ENCODE measurements around the gene CYLD.

CYLD gene

DNA sequence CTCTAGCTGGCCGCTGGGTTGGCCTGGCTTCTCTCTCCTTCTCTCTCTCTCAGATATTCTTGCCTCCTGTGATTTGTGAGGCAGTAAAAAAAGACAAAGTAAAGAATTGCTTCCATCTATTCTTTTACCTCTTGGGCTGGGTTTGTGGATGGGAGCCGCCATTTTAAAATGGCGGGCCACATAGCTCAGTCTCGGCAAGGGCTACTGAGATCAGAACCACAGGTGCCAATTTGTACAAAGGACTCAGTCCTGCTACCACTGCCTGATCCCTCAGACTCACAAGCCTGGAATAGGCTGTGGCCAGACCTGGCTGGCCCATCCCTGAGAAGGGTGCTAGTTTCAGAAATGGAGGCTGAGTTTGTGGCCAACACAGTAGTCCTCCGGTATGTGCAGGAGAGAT, 24.4 kb upstream of the CYLD start:
- TF ChIP-seq ZNF514 (tag by site-specific recombination; IDR thresholded peaks at IDR 0.05) (no peak), ZBTB44 (tag by site-specific recombination; IDR thresholded peaks at IDR 0.05) (no peak), INSM2 (tag by site-specific recombination; IDR thresholded peaks at IDR 0.05) (no peak), ZNF23 (tag by site-specific recombination; IDR thresholded peaks at IDR 0.05; ENCODE audit: borderline replicate concordance) (no peak), ZNF843 (tag by site-specific recombination; IDR thresholded peaks at IDR 0.05) (no peak), ZNF639 (tag by site-specific recombination; IDR thresholded peaks at IDR 0.05) (no peak), FEZF1 (tag by site-specific recombination; IDR thresholded peaks at IDR 0.05) (no peak), ZNF830 (tag by site-specific recombination; IDR thresholded peaks at IDR 0.05; ENCODE audit: low read depth) (no peak), KLF8 (tag by site-specific recombination; IDR thresholded peaks at IDR 0.05) (no peak), ZNF169 (tag by site-specific recombination; IDR thresholded peaks at IDR 0.05) (no peak), ZNF292 (tag by site-specific recombination; IDR thresholded peaks at IDR 0.05; ENCODE audit: borderline replicate concordance, low read depth) (no peak), IKZF3 (tag by site-specific recombination; IDR thresholded peaks at IDR 0.05) (no peak), ZNF155 (tag by site-specific recombination; IDR thresholded peaks at IDR 0.05) (no peak), KLF9 (tag by site-specific recombination; IDR thresholded peaks at IDR 0.05; ENCODE audit: low read depth) (no peak)
- TF ChIP-seq, protein P1, sequence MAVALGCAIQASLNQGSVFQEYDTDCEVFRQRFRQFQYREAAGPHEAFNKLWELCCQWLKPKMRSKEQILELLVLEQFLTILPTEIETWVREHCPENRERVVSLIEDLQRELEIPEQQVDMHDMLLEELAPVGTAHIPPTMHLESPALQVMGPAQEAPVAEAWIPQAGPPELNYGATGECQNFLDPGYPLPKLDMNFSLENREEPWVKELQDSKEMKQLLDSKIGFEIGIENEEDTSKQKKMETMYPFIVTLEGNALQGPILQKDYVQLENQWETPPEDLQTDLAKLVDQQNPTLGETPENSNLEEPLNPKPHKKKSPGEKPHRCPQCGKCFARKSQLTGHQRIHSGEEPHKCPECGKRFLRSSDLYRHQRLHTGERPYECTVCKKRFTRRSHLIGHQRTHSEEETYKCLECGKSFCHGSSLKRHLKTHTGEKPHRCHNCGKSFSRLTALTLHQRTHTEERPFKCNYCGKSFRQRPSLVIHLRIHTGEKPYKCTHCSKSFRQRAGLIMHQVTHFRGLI (tag by site-specific recombination; IDR thresholded peaks at IDR 0.05) = no peak
- Histone ChIP-seq H3K9me3 (ENCODE audit: control insufficient read depth, insufficient read depth, low read depth, low read length) (no peaks in the 10 kb centered on the region), H3K36me3 (ENCODE audit: control insufficient read depth in 2 of 2, insufficient read depth in 1 of 2, low read length in 2 of 2) (no peaks in the 10 kb centered on the region), H3K27ac (ENCODE audit: extremely low read depth, low read depth, low read length) (no peak overlapping the region), H3K4me1 (ENCODE audit: control insufficient read depth, insufficient read depth, low read length) (no peaks in the 10 kb centered on the region), H3K4me3 (ENCODE audit: low read depth, low read length) (no peak overlapping the region)
- CTCF ChIA-PET = no interaction called here
- POLR2A ChIA-PET = no interaction called here

- ChIA-PET CTCF (no interaction called here), POLR2A (no interaction called here)
- H3K4me3 ChIP-seq (ENCODE audit: low read depth, low read length) = no peak overlapping the region
- no peaks in the 10 kb centered on the region for H3K36me3 ChIP-seq (ENCODE audit: control insufficient read depth in 2 of 2, insufficient read depth in 1 of 2, low read length in 2 of 2)
- H3K4me1 ChIP-seq (ENCODE audit: control insufficient read depth, insufficient read depth, low read length) = no peaks in the 10 kb centered on the region
- no peaks in the 10 kb centered on the region for H3K9me3 ChIP-seq (ENCODE audit: control insufficient read depth, insufficient read depth, low read depth, low read length)
- no peak overlapping the region for H3K27ac ChIP-seq (ENCODE audit: extremely low read depth, low read depth, low read length)
- no peak for TF ChIP-seq ZNF184 (tag by site-specific recombination; IDR thresholded peaks at IDR 0.05)
- TF ChIP-seq ZBTB44 (tag by site-specific recombination; IDR thresholded peaks at IDR 0.05) = no peak
- no peak for TF ChIP-seq ZNF366 (tag by site-specific recombination; conservative IDR thresholded peaks at IDR 0.05)
- no peak for TF ChIP-seq GFI1B (tag by site-specific recombination; IDR thresholded peaks at IDR 0.05)
- TF ChIP-seq, protein P2, sequence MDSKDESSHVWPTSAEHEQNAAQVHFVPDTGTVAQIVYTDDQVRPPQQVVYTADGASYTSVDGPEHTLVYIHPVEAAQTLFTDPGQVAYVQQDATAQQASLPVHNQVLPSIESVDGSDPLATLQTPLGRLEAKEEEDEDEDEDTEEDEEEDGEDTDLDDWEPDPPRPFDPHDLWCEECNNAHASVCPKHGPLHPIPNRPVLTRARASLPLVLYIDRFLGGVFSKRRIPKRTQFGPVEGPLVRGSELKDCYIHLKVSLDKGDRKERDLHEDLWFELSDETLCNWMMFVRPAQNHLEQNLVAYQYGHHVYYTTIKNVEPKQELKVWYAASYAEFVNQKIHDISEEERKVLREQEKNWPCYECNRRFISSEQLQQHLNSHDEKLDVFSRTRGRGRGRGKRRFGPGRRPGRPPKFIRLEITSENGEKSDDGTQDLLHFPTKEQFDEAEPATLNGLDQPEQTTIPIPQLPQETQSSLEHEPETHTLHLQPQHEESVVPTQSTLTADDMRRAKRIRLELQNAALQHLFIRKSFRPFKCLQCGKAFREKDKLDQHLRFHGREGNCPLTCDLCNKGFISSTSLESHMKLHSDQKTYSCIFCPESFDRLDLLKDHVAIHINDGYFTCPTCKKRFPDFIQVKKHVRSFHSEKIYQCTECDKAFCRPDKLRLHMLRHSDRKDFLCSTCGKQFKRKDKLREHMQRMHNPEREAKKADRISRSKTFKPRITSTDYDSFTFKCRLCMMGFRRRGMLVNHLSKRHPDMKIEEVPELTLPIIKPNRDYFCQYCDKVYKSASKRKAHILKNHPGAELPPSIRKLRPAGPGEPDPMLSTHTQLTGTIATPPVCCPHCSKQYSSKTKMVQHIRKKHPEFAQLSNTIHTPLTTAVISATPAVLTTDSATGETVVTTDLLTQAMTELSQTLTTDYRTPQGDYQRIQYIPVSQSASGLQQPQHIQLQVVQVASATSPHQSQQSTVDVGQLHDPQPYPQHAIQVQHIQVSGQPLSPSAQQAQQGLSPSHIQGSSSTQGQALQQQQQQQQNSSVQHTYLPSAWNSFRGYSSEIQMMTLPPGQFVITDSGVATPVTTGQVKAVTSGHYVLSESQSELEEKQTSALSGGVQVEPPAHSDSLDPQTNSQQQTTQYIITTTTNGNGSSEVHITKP (tag by site-specific recombination; IDR thresholded peaks at IDR 0.05) = no peak
- TF ChIP-seq OVOL3 (tag by site-specific recombination; IDR thresholded peaks at IDR 0.05) = no peak
- TF ChIP-seq ZNF529 (tag by site-specific recombination; IDR thresholded peaks at IDR 0.05; ENCODE audit: insufficient replicate concordance) = no peak
These were observed 23.7 kb upstream of the CYLD start for GRCh38 chr16:50718061-50718760.

All from HEK293 (cell line).